ENCODE measurements around the gene CAPN15.

GRCh38 chr16:551210-551609 is 23.7 kb downstream of the CAPN15 start:
- TF ChIP-seq ZNF70 (CRISPR knock-in tag; IDR thresholded peaks at IDR 0.05) (no peak), OSR1 (CRISPR knock-in tag; IDR thresholded peaks at IDR 0.05) (no peak)
